ENCODE data around the gene LAMA2. TPM values are rescaled to one million over a fixed set of nuclear protein-coding genes. Genes with fewer than 3 reads are reported as not detected.

LAMA2 gene
- total RNA-seq, 1 donor from 2014 or later = 54.0 TPM

DNA sequence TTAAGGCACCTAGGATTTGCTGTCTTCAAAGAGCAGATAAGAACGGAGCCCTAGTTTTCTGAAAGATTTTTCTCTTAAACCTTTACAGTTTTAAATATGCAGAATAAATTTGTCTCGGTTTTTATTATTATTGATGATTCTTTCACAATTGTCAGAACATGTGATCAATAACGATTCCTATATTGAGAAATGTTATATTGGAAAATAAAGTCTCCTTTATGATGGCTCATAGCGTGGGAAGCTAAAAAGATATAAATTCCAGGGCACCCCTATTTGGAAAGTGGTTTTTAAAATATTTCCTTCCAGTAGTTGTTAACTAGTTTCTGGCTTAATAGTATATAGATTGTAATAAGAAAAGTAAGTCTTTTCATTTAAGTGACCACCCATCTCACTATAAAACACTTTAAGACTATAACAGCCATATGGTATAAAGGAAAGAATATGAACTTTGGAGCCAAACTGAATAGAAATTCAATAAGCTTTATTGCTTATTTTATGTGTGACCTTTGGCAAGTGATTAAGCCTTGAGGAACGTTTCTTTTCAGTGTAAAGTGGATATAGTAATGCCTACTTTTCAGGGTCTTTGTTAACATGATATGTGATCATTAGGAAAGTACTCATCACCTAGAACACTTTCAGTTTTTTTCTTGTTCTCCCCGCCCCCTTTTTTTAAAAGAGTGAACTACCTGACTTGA lies 369.6 kb downstream of the LAMA2 start:
- Mint-ChIP-seq H3K4me1 (ENCODE audit: unreplicated experiment) (peaks cover 13% of the 10 kb centered on the region), H3K36me3 (peaks cover 3% of the 10 kb centered on the region), H3K4me3 (peak overlapping the region; percentile 18), H3K27ac (peak overlapping the region; percentile 27), H3K9me3 (no peaks in the 10 kb centered on the region), H3K27me3 (peaks cover 26% of the 10 kb centered on the region)
- no peak for DNase-seq (ENCODE audit: extremely low spot score, unreplicated experiment)
- TF ChIP-seq, protein P1, sequence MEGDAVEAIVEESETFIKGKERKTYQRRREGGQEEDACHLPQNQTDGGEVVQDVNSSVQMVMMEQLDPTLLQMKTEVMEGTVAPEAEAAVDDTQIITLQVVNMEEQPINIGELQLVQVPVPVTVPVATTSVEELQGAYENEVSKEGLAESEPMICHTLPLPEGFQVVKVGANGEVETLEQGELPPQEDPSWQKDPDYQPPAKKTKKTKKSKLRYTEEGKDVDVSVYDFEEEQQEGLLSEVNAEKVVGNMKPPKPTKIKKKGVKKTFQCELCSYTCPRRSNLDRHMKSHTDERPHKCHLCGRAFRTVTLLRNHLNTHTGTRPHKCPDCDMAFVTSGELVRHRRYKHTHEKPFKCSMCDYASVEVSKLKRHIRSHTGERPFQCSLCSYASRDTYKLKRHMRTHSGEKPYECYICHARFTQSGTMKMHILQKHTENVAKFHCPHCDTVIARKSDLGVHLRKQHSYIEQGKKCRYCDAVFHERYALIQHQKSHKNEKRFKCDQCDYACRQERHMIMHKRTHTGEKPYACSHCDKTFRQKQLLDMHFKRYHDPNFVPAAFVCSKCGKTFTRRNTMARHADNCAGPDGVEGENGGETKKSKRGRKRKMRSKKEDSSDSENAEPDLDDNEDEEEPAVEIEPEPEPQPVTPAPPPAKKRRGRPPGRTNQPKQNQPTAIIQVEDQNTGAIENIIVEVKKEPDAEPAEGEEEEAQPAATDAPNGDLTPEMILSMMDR (conservative IDR thresholded peaks at IDR 0.05) = no peak

DNA sequence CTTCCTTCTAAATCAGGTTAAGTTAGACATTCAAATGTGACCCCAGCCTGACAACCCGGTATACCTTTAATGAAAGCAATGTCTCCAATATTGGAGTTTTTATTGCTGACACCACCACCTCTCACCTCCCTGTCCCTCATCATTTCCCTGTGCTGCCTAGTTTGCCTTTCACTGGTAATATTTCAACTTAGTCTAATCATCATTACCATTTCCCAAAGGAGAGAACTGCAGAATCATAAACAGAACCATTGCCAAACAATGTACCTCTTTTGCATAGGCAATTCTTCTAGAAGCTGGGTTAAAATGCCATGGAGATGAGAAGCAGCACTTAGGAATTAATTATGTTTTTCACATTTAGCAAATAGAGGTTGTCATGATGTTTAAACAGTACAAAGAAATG lies 370.3 kb downstream of the LAMA2 start:
- peaks cover 28% of the 10 kb centered on the region for H3K27me3 Mint-ChIP-seq
- H3K4me3 Mint-ChIP-seq = no peak overlapping the region
- peaks cover 13% of the 10 kb centered on the region for H3K4me1 Mint-ChIP-seq (ENCODE audit: unreplicated experiment)
- no peak overlapping the region for H3K27ac Mint-ChIP-seq
- TF ChIP-seq, protein P1 (conservative IDR thresholded peaks at IDR 0.05) = no peak
- peaks cover 3% of the 10 kb centered on the region for H3K36me3 Mint-ChIP-seq
- H3K9me3 Mint-ChIP-seq = no peaks in the 10 kb centered on the region
- DNase-seq (ENCODE audit: extremely low spot score, unreplicated experiment) = no peak

GRCh38 chr6:129253727-129254126 lies 370.8 kb downstream of the LAMA2 start:
- Mint-ChIP-seq H3K4me1 (ENCODE audit: unreplicated experiment) (peaks cover 13% of the 10 kb centered on the region), H3K27me3 (peaks cover 28% of the 10 kb centered on the region), H3K27ac (no peak overlapping the region), H3K9me3 (no peaks in the 10 kb centered on the region), H3K4me3 (no peak overlapping the region), H3K36me3 (peaks cover 3% of the 10 kb centered on the region)
- TF ChIP-seq, protein P1 (conservative IDR thresholded peaks at IDR 0.05) = no peak
- DNase-seq (ENCODE audit: extremely low spot score, unreplicated experiment) = no peak

GRCh38 chr6:129257196-129257595 lies 374.3 kb downstream of the LAMA2 start:
- Mint-ChIP-seq H3K36me3 (peaks cover 3% of the 10 kb centered on the region), H3K27me3 (peaks cover 18% of the 10 kb centered on the region), H3K4me1 (ENCODE audit: unreplicated experiment) (peaks cover 9% of the 10 kb centered on the region), H3K27ac (no peak overlapping the region), H3K9me3 (no peaks in the 10 kb centered on the region), H3K4me3 (no peak overlapping the region)
- TF ChIP-seq, protein P1 (conservative IDR thresholded peaks at IDR 0.05) = no peak
- DNase-seq (ENCODE audit: extremely low spot score, unreplicated experiment) = no peak

DNA sequence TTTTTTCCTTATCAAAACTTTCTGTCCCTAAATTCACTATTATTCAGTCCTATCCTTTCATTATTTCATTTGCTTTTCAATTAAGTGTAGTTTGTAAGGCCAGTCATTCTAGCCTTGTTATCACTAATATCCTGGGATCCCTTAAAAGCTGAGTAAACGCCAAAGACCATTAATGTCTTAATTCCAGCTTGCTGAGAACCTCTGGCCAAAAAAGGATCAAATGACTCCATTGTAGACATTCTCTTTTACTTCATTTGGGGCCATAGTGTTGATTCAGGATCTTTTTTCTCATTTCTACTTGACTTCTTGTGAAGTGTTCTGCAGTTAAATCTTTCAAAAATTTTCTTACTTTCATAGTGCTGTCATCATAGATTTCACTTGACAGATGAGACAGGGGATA lies 379.7 kb downstream of the LAMA2 start:
- Mint-ChIP-seq H3K27me3 (peaks cover 6% of the 10 kb centered on the region), H3K4me3 (no peak overlapping the region), H3K36me3 (no peaks in the 10 kb centered on the region), H3K4me1 (ENCODE audit: unreplicated experiment) (no peaks in the 10 kb centered on the region), H3K9me3 (no peaks in the 10 kb centered on the region), H3K27ac (no peak overlapping the region)
- no peak for DNase-seq (ENCODE audit: extremely low spot score, unreplicated experiment)
- TF ChIP-seq, protein P1 (conservative IDR thresholded peaks at IDR 0.05) = no peak

All from type B pancreatic cell (in vitro differentiated cells).